ENCODE data around the gene NAALADL2.

NAALADL2 gene

GRCh38 chr3:174960898-174961297 is 101.8 kb downstream of the NAALADL2 start:
- no peak for DNase-seq (ENCODE audit: low spot score)

- no peak for DNase-seq (ENCODE audit: low spot score)
Measured at GRCh38 chr3:174973465-174973864, 114.3 kb downstream of the NAALADL2 start.

- no peak for DNase-seq (ENCODE audit: low spot score)
Measured at GRCh38 chr3:174986685-174987084, 127.6 kb downstream of the NAALADL2 start.

- no peak for DNase-seq (ENCODE audit: low spot score)
Measured at GRCh38 chr3:175001091-175001490, 142.0 kb downstream of the NAALADL2 start.

GRCh38 chr3:175002732-175003143 is 143.6 kb downstream of the NAALADL2 start:
- no peak for DNase-seq (ENCODE audit: low spot score)

- DNase-seq (ENCODE audit: low spot score): no peak
Measured at GRCh38 chr3:175003590-175003989, 144.5 kb downstream of the NAALADL2 start.

GRCh38 chr3:175005193-175005592 is 146.1 kb downstream of the NAALADL2 start:
- no peak for DNase-seq (ENCODE audit: low spot score)

- no peak for DNase-seq (ENCODE audit: low spot score)
Measured at GRCh38 chr3:175005881-175006280, 146.7 kb downstream of the NAALADL2 start.

GRCh38 chr3:175007306-175007705 is 148.2 kb downstream of the NAALADL2 start:
- DNase-seq (ENCODE audit: low spot score): no peak

- DNase-seq (ENCODE audit: low spot score): no peak
Measured at GRCh38 chr3:175009295-175009694, 150.2 kb downstream of the NAALADL2 start.

GRCh38 chr3:175015056-175015635 is 156.0 kb downstream of the NAALADL2 start:
- DNase-seq (ENCODE audit: low spot score): no peak

- DNase-seq (ENCODE audit: low spot score): no peak
Measured at GRCh38 chr3:175018946-175019727, 160.0 kb downstream of the NAALADL2 start.

GRCh38 chr3:175020101-175020500 is 161.0 kb downstream of the NAALADL2 start:
- no peak for DNase-seq (ENCODE audit: low spot score)

- DNase-seq (ENCODE audit: low spot score): no peak
Measured at GRCh38 chr3:175029828-175030227, 170.7 kb downstream of the NAALADL2 start.

- DNase-seq (ENCODE audit: low spot score): no peak
Measured at GRCh38 chr3:175039875-175040274, 180.7 kb downstream of the NAALADL2 start.

- DNase-seq (ENCODE audit: low spot score): no peak
Measured at GRCh38 chr3:175041369-175041768, 182.2 kb downstream of the NAALADL2 start.

- DNase-seq (ENCODE audit: low spot score): no peak
Measured at GRCh38 chr3:175046601-175047000, 187.5 kb downstream of the NAALADL2 start.

- DNase-seq (ENCODE audit: low spot score): no peak
Measured at GRCh38 chr3:175047786-175048185, 188.7 kb downstream of the NAALADL2 start.

- DNase-seq (ENCODE audit: low spot score): no peak
Measured at GRCh38 chr3:175057401-175057800, 198.3 kb downstream of the NAALADL2 start.

GRCh38 chr3:175059788-175060187 is 200.7 kb downstream of the NAALADL2 start:
- DNase-seq (ENCODE audit: low spot score): no peak

- DNase-seq (ENCODE audit: low spot score): no peak
Measured at GRCh38 chr3:175065497-175065896, 206.4 kb downstream of the NAALADL2 start.

GRCh38 chr3:175066617-175067415 is 207.7 kb downstream of the NAALADL2 start:
- no peak for DNase-seq (ENCODE audit: low spot score)

- no peak for DNase-seq (ENCODE audit: low spot score)
Measured at GRCh38 chr3:175068587-175068986, 209.5 kb downstream of the NAALADL2 start.
